ENCODE data around the gene URGCP. TPM values are rescaled to one million over a fixed set of nuclear protein-coding genes. Genes with fewer than 3 reads are reported as not detected.
"Not testable (repeated sequence)": the region's sequence is repeated elsewhere in the genome, so short reads cannot be mapped to it uniquely, and the experiment has no call there.

The URGCP gene
- total RNA-seq, 1 experiment from 2014 or later, result 26.6 TPM

DNA sequence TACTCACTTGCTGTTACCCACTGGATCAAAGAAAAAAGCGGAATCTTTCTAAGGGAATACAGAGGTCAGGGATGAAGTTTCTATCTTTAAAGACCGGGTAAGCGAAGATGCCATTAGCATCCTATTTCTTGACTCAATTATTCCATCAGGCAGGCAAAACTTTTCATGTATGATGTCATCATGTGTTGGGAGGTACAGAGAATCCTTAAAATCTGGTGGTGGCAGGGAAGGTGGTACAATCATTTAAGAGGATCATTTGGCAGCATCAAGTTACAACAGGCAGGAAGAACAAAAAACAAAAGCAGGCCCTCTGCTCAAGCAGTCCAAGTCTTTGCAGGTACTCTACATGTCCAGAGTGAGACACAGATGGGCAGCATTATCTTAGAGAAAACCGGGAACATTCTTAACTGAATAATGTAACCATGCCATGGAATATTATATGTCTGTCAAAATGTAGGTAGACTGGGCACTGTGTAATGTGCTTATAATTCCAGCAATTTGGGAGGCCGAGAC, 3.8 kb downstream of the URGCP start:
- Histone ChIP-seq H3K27ac (ENCODE audit: low read depth, low read length, poor library complexity, severe bottlenecking) (no peak overlapping the region), H3K27me3 (replicated peaks; ENCODE audit: insufficient read depth, low read depth, low read length, poor library complexity) (no peaks in the 10 kb centered on the region), H3K9me3 (ENCODE audit: low read depth, low read length, poor library complexity, severe bottlenecking) (no peaks in the 10 kb centered on the region), H3K36me3 (ENCODE audit: insufficient read depth, low read length, poor library complexity, severe bottlenecking) (no peaks in the 10 kb centered on the region), H3K4me1 (ENCODE audit: insufficient read depth, low read length, poor library complexity, severe bottlenecking) (peaks cover 4% of the 10 kb centered on the region), H3K4me3 (ENCODE audit: low read depth, low read length, poor library complexity, severe bottlenecking) (no peak overlapping the region)
- DNase-seq (ENCODE audit: low spot score), result no peak
- intact Hi-C loops (cut with micrococcal nuclease; ENCODE audit: unreplicated experiment), result no loop called here
- ChIA-PET CTCF (no interaction called here), POLR2A (ENCODE audit: low non-redundant PET) (no interaction called here)
- BruUV-seq (replicated peaks), result no TSS peak
- TF ChIP-seq, protein P1, sequence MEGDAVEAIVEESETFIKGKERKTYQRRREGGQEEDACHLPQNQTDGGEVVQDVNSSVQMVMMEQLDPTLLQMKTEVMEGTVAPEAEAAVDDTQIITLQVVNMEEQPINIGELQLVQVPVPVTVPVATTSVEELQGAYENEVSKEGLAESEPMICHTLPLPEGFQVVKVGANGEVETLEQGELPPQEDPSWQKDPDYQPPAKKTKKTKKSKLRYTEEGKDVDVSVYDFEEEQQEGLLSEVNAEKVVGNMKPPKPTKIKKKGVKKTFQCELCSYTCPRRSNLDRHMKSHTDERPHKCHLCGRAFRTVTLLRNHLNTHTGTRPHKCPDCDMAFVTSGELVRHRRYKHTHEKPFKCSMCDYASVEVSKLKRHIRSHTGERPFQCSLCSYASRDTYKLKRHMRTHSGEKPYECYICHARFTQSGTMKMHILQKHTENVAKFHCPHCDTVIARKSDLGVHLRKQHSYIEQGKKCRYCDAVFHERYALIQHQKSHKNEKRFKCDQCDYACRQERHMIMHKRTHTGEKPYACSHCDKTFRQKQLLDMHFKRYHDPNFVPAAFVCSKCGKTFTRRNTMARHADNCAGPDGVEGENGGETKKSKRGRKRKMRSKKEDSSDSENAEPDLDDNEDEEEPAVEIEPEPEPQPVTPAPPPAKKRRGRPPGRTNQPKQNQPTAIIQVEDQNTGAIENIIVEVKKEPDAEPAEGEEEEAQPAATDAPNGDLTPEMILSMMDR (conservative IDR thresholded peaks at IDR 0.05; ENCODE audit: low read depth, low read length), result no peak
- no peak for TF ChIP-seq EZH2 (IDR thresholded peaks at IDR 0.05; ENCODE audit: borderline replicate concordance, low read depth, low read length, poor library complexity, severe bottlenecking)

DNA sequence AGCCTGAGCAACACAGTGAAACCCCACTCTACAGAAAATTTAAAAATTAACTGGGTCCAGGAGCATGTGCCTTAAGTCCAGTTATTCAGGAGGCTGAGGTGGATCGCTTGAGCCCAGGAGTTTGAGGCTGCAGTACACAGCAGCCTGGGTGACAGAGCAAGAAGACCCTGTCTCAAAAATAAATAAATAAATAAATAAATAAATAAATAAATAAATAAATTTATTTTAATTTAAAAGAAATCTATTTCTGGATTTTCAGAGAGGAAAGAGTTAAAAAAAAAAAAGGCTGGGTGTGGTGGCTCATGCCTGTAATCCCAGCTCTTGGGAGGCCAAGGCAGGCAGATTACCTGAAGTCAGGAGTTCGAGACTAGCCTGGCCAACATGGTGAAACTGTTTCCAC, 7.8 kb downstream of the URGCP start:
- H3K27me3 ChIP-seq (replicated peaks; ENCODE audit: insufficient read depth, low read depth, low read length, poor library complexity); H3K4me1 ChIP-seq (ENCODE audit: insufficient read depth, low read length, poor library complexity, severe bottlenecking); POLR2A ChIA-PET (ENCODE audit: low non-redundant PET); BruUV-seq (replicated peaks); H3K4me3 ChIP-seq (ENCODE audit: low read depth, low read length, poor library complexity, severe bottlenecking); H3K27ac ChIP-seq (ENCODE audit: low read depth, low read length, poor library complexity, severe bottlenecking); CTCF ChIA-PET; H3K9me3 ChIP-seq (ENCODE audit: low read depth, low read length, poor library complexity, severe bottlenecking); H3K36me3 ChIP-seq (ENCODE audit: insufficient read depth, low read length, poor library complexity, severe bottlenecking); DNase-seq (ENCODE audit: low spot score); intact Hi-C loops (cut with micrococcal nuclease; ENCODE audit: unreplicated experiment): not testable (repeated sequence)

DNA sequence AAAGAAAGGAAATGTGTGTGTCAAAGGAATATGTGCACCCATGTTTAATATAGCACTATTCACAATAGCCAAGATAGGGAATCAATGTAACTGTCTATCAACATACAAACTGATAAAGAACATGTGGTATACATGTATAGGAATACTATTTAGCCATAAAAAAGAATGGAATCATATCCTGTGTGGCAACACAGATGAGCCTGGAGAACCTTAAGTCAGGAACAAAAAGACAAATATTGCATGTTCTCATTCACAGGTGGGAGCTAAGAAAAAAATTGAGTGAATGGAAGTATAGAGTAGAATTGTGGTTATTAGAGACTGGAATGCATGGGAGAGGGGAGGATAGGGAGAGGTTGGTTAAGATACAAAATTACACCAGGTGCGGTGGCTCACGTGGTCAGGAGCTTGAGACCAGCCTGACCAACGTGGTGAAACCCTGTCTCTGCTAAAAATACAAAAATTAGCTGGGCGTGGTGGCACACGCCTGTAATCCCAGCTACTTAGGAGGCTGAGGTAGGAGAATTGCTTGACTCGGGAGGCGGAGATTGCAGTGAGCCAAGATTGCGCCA, 10.5 kb downstream of the URGCP start:
- no peaks in the 10 kb centered on the region for H3K4me1 ChIP-seq (ENCODE audit: insufficient read depth, low read length, poor library complexity, severe bottlenecking)

More for the DNA sequence above, 10.5 kb downstream of the URGCP start:
- ChIA-PET CTCF (no interaction called here), POLR2A (ENCODE audit: low non-redundant PET) (no interaction called here)
- intact Hi-C loops (cut with micrococcal nuclease; ENCODE audit: unreplicated experiment), result no loop called here
- Histone ChIP-seq H3K4me3 (ENCODE audit: low read depth, low read length, poor library complexity, severe bottlenecking) (no peak overlapping the region), H3K27me3 (replicated peaks; ENCODE audit: insufficient read depth, low read depth, low read length, poor library complexity) (no peaks in the 10 kb centered on the region), H3K36me3 (ENCODE audit: insufficient read depth, low read length, poor library complexity, severe bottlenecking) (no peaks in the 10 kb centered on the region), H3K27ac (ENCODE audit: low read depth, low read length, poor library complexity, severe bottlenecking) (no peak overlapping the region), H3K9me3 (ENCODE audit: low read depth, low read length, poor library complexity, severe bottlenecking) (no peaks in the 10 kb centered on the region)
- TF ChIP-seq, protein P1 (conservative IDR thresholded peaks at IDR 0.05; ENCODE audit: low read depth, low read length), result no peak
- TF ChIP-seq EZH2 (IDR thresholded peaks at IDR 0.05; ENCODE audit: borderline replicate concordance, low read depth, low read length, poor library complexity, severe bottlenecking), result no peak
- BruUV-seq (replicated peaks), result no TSS peak
- DNase-seq (ENCODE audit: low spot score), result no peak
